Measurements from ENCODE around the gene HRAS. TPM values are rescaled to one million over a fixed set of nuclear protein-coding genes. Genes with fewer than 3 reads are reported as not detected.

HRAS gene
- total and polyA plus RNA-seq, 2 of the 8 experiments (the other 6 are each of a cell fraction or from before 2014, with no cell fraction given): 44.3 to 54.7 TPM

- H2BK15ac ChIP-seq (ENCODE audit: low read length): no peak overlapping the region
- H4K20me1 ChIP-seq (replicated peaks in 1 of 2; ENCODE audit: control insufficient read depth in 1 of 2, insufficient read depth in 2 of 2, low read length in 2 of 2): peaks cover 7 to 11% of the 10 kb centered on the region in 2 experiments
- H4K5ac ChIP-seq (ENCODE audit: insufficient read length, low read depth, low read length): no peak overlapping the region
- H2BK12ac ChIP-seq (ENCODE audit: low read depth, low read length): no peak overlapping the region; the same call in 1 of the 2 replicates
- DNase-seq (ENCODE audit: low read depth in 1 of 2, low spot score in 2 of 2) (peak in 1 of 2 experiments; percentile 66), FAIRE-seq (no peak)
- peak overlapping the region; percentile 16 for H3K56ac ChIP-seq (replicated peaks; ENCODE audit: insufficient read length, low read depth, low read length)
- H4K91ac ChIP-seq (replicated peaks; ENCODE audit: insufficient read length, low read length): peak overlapping the region; percentile 40
- H3K4me1 ChIP-seq (replicated peaks in 1 of 4; ENCODE audit: control insufficient read depth in 3 of 4, insufficient read depth in 4 of 4, low read length in 3 of 4): peaks cover 0 to 17% (median 10%) of the 10 kb centered on the region in 4 experiments; a peak in 5 of 7 replicates
- no peak overlapping the region for H3K27ac ChIP-seq (ENCODE audit: low read depth, low read length)
- CTCF ChIA-PET (ENCODE audit: partially characterized antibody): interaction anchor here (1.0 to 1.6 kb wide), 3 partner anchors 12 to 85 kb away, joined by 3 to 5 read pairs (median 4); partner anchors contain the start of gene PTDSS2
- peaks cover 21% of the 10 kb centered on the region; the same call in 1 of the 2 replicates for H3K23me2 ChIP-seq (ENCODE audit: low read depth, low read length)
- H4K8ac ChIP-seq (ENCODE audit: extremely low read depth, insufficient read depth, low read length): no peak overlapping the region
- H2BK120ac ChIP-seq (replicated peaks; ENCODE audit: low read depth, low read length): no peak overlapping the region
- peak overlapping the region; percentile 52 to 77 (median 70) for H3K4me3 ChIP-seq (ENCODE audit: extremely low read depth in 1 of 4, insufficient read depth in 2 of 4, low read depth in 3 of 4, low read length in 4 of 4)
- no peak overlapping the region for H3K4ac ChIP-seq (replicated peaks; ENCODE audit: insufficient read length, low read depth, low read length)
- peaks cover 0 to 16% (median 6%) of the 10 kb centered on the region in 4 experiments; a peak in 5 of 7 replicates for H3K27me3 ChIP-seq (replicated peaks in 1 of 4; ENCODE audit: control insufficient read depth in 3 of 4, extremely low read depth in 1 of 4, insufficient read depth in 3 of 4, low read length in 3 of 4)
- H3K36me3 ChIP-seq (ENCODE audit: control insufficient read depth in 2 of 4, insufficient read depth in 4 of 4, low read length in 3 of 4): peaks cover 0 to 15% (median 6%) of the 10 kb centered on the region in 4 experiments; a peak in 5 of 8 replicates
- no peaks in the 10 kb centered on the region for H3K9me3 ChIP-seq (ENCODE audit: insufficient read depth in 2 of 2, low read depth in 1 of 2, low read length in 1 of 2)
- H2AK5ac ChIP-seq (ENCODE audit: low read depth, low read length): no peak overlapping the region
- no peak overlapping the region for H2BK20ac ChIP-seq (ENCODE audit: low read length)
- H3K79me1 ChIP-seq (ENCODE audit: low read depth, low read length): no peaks in the 10 kb centered on the region
- TF ChIP-seq JUND (IDR thresholded peaks at IDR 0.05; ENCODE audit: low read length): no peak
- TF ChIP-seq EZH2 (IDR thresholded peaks at IDR 0.05; ENCODE audit: low read depth, low read length, severe bottlenecking): no peak
- no peak for TF ChIP-seq CTBP2 (IDR thresholded peaks at IDR 0.05; ENCODE audit: borderline replicate concordance, insufficient read depth, insufficient read length, low read length)
- TF ChIP-seq RBBP5 (IDR thresholded peaks at IDR 0.05; ENCODE audit: borderline replicate concordance, low read depth, low read length): no peak
- peak; percentile 9; the same call in 1 of the 2 replicates for TF ChIP-seq GABPA (IDR thresholded peaks at IDR 0.05; ENCODE audit: borderline replicate concordance, insufficient read depth, low read length)
- no peak for TF ChIP-seq EGR1 (IDR thresholded peaks at IDR 0.05; ENCODE audit: borderline replicate concordance, low read depth, low read length)
- TF ChIP-seq CHD1 (IDR thresholded peaks at IDR 0.05; ENCODE audit: low read depth, low read length): no peak
- TF ChIP-seq TEAD4 (IDR thresholded peaks at IDR 0.05; ENCODE audit: low read depth, low read length): no peak
- TF ChIP-seq HDAC6 (IDR thresholded peaks at IDR 0.05; ENCODE audit: low read depth, low read length): no peak
- H3K18ac ChIP-seq (ENCODE audit: extremely low read depth, low read length): peak overlapping the region; percentile 19; the same call in 1 of the 2 replicates
- POLR2A ChIA-PET (ENCODE audit: partially characterized antibody): interaction anchor here (1.0 to 1.2 kb wide), 3 partner anchors 28 to 166 kb away, joined by 3 to 5 read pairs (median 4); partner anchors contain the start of gene B4GALNT4
- no peak overlapping the region for H3K23ac ChIP-seq (ENCODE audit: insufficient read length)
- H2BK5ac ChIP-seq (ENCODE audit: low read depth, low read length): no peak overlapping the region
- peak overlapping the region in 3 of 4 experiments; percentile 29 to 52 (median 40); a peak in 5 of 7 replicates for H3K9ac ChIP-seq (replicated peaks in 1 of 4; ENCODE audit: extremely low read depth in 1 of 4, low read depth in 3 of 4, low read length in 3 of 4)
- WGBS, 2 experiments (ENCODE audit: extremely low coverage in 1 of 2, insufficient coverage in 1 of 2, insufficient read length in 1 of 2, insufficient replicate concordance in 2 of 2, low coverage in 1 of 2, low lambda C conversion rate in 2 of 2, missing lambda C conversion rate in 1 of 2): 26% methylated on average over 47 of the region's 66 CpGs; no CpG with 5 or more reads in 1 of the 2 experiments
- H3K79me2 ChIP-seq (ENCODE audit: control insufficient read depth in 1 of 2, insufficient read depth in 2 of 2, low read length in 2 of 2): no peaks in the 10 kb centered on the region
- peak overlapping the region; percentile 48 to 72 for H3K4me2 ChIP-seq (ENCODE audit: insufficient read depth in 1 of 2, low read depth in 2 of 2, low read length in 2 of 2)
- H3K14ac ChIP-seq (ENCODE audit: insufficient read length): no peak overlapping the region
- no peak overlapping the region for H2AFZ ChIP-seq (ENCODE audit: low read length)
These were observed 773 bp downstream of the HRAS start for GRCh38 chr11:534396-535209.

All from H1 (cell line).